Neural crest cell (in vitro differentiated cells): ENCODE results near the gene TANGO2. TPM values are rescaled to one million over a fixed set of nuclear protein-coding genes. Genes with fewer than 3 reads are reported as not detected.

Experiments used
- DNase-seq: peaks from one replicate; pipeline ENCODE4 v3.0.0; 2021; ENCODE audit warnings: low read depth, mixed read lengths, low spot score
- H3K27ac Mint-ChIP-seq: one replicate; pipeline ENCODE4 v1.8.0; 2021; ENCODE audit warnings: mild to moderate bottlenecking, mixed read lengths; ENCODE audit not compliant: unreplicated experiment
- H3K27me3 Mint-ChIP-seq: 2 replicates; pipeline ENCODE4 v1.8.0; 2021; ENCODE audit warnings: low read depth, mild to moderate bottlenecking, mixed read lengths
- H3K36me3 Mint-ChIP-seq: 2 replicates; pipeline ENCODE4 v1.8.0; 2021; ENCODE audit warnings: low read depth, mild to moderate bottlenecking, mixed read lengths
- H3K4me1 Mint-ChIP-seq: 2 replicates; pipeline ENCODE4 v1.8.0; 2021; ENCODE audit warnings: mixed read lengths
- H3K4me3 Mint-ChIP-seq: one replicate; pipeline ENCODE4 v1.8.0; 2021; ENCODE audit warnings: mild to moderate bottlenecking, mixed read lengths
- H3K9me3 Mint-ChIP-seq: 2 replicates; pipeline ENCODE4 v1.8.0; 2021; ENCODE audit warnings: mixed read lengths
- CTCF ChIP-seq: fragments of 200-600 bp; sonication (generic); conservative IDR thresholded peaks from 2 replicates; pipeline ENCODE4 v1.5.0; 2021; ENCODE audit warnings: antibody characterized with exemption, mild to moderate bottlenecking
- total RNA-seq: library from RNA; stranded (reverse); gene quantifications from 2 replicates; pipeline ENCODE4 v1.2.1, GENCODE V29; 2021

The TANGO2 gene
- total RNA-seq, 1 donor from 2014 or later: 13.4 TPM

- peak overlapping the region; percentile 61 for H3K4me3 Mint-ChIP-seq
- H3K27me3 Mint-ChIP-seq: no peaks in the 10 kb centered on the region
- no peak for TF ChIP-seq CTCF
- H3K9me3 Mint-ChIP-seq: peaks cover 7% of the 10 kb centered on the region
- DNase-seq: peak; percentile 45
- H3K27ac Mint-ChIP-seq: peak overlapping the region; percentile 94
- peaks cover 7% of the 10 kb centered on the region for H3K36me3 Mint-ChIP-seq
- peaks cover 70% of the 10 kb centered on the region for H3K4me1 Mint-ChIP-seq
Observed at GRCh38 chr22:19998232-19998951, 22.5 kb upstream of the TANGO2 start.

- Mint-ChIP-seq H3K27ac (peak overlapping the region; percentile 35), H3K36me3 (peaks cover 13% of the 10 kb centered on the region), H3K27me3 (no peaks in the 10 kb centered on the region), H3K4me3 (no peak overlapping the region), H3K9me3 (peaks cover 13% of the 10 kb centered on the region), H3K4me1 (peaks cover 70% of the 10 kb centered on the region)
- no peak for TF ChIP-seq CTCF
- DNase-seq: no peak
Observed at GRCh38 chr22:19998991-19999820, 21.7 kb upstream of the TANGO2 start.

- peak; percentile 35 for DNase-seq
- H3K4me3 Mint-ChIP-seq: peak overlapping the region; percentile 81
- H3K4me1 Mint-ChIP-seq: peaks cover 66% of the 10 kb centered on the region
Observed at GRCh38 chr22:20000246-20001081, 20.4 kb upstream of the TANGO2 start.

GRCh38 chr22:20001082-20001638, 19.8 kb upstream of the TANGO2 start:
- no peak for TF ChIP-seq CTCF
- DNase-seq: no peak
- Mint-ChIP-seq H3K36me3 (peaks cover 22% of the 10 kb centered on the region), H3K4me1 (peaks cover 65% of the 10 kb centered on the region), H3K27me3 (no peaks in the 10 kb centered on the region), H3K9me3 (peaks cover 16% of the 10 kb centered on the region), H3K4me3 (no peak overlapping the region), H3K27ac (peak overlapping the region; percentile 62)

More at GRCh38 chr22:20000246-20001081, 20.4 kb upstream of the TANGO2 start:
- TF ChIP-seq CTCF: no peak
- H3K27ac Mint-ChIP-seq: peak overlapping the region; percentile 72
- peaks cover 22% of the 10 kb centered on the region for H3K36me3 Mint-ChIP-seq
- H3K27me3 Mint-ChIP-seq: no peaks in the 10 kb centered on the region
- peaks cover 16% of the 10 kb centered on the region for H3K9me3 Mint-ChIP-seq

- H3K4me3 Mint-ChIP-seq: no peak overlapping the region
Observed at GRCh38 chr22:20002128-20002527, 18.8 kb upstream of the TANGO2 start.

More at GRCh38 chr22:20002128-20002527, 18.8 kb upstream of the TANGO2 start:
- peaks cover 55% of the 10 kb centered on the region for H3K4me1 Mint-ChIP-seq
- no peaks in the 10 kb centered on the region for H3K27me3 Mint-ChIP-seq
- no peak for TF ChIP-seq CTCF
- peaks cover 16% of the 10 kb centered on the region for H3K9me3 Mint-ChIP-seq
- no peak for DNase-seq
- H3K36me3 Mint-ChIP-seq: peaks cover 22% of the 10 kb centered on the region
- no peak overlapping the region for H3K27ac Mint-ChIP-seq
